ENCODE results near the gene SH2D3C.

SH2D3C gene

DNA sequence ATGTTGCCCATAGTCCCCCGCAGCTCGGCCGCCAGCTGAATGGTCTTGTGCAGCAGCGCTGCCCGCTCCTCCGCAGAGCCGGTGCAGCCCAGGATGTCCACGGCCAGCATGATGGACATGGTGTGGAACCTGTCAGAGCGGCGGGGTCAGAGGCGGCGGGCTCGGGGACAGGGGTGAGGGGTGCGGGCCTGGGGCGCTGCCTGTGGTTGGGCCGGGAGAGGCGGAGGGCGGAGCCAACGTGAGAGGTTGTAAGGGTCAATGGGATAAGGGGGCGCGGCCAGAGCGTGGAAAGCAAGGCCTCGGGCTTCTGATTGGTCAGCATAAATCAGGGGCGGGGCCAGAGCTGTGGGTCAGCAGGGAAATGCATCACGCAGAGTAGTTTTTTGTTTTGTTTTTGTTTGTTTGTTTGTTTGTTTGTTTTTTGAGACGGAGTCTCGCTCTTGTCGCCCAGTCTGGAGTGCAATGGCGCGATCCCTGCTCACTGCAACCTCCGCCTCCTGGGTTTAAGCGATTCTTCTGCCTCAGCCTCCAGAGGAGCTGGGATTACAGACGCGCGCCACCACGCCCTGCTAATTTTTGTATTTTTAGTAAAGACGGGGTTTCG is 36.5 kb downstream of the SH2D3C start:
- Histone ChIP-seq H3K4me1 (ENCODE audit: low read depth, poor library complexity, severe bottlenecking) (no peaks in the 10 kb centered on the region), H3K79me2 (ENCODE audit: insufficient read depth, low read depth) (no peaks in the 10 kb centered on the region), H3K4me2 (no peak overlapping the region), H3K4me3 (IDR thresholded peaks at IDR 0.05; ENCODE audit: insufficient read depth, low read depth, low read length) (no peak overlapping the region), H3K27me3 (ENCODE audit: insufficient read depth, low read depth) (no peaks in the 10 kb centered on the region), H3K9ac (no peak overlapping the region), H2AFZ (ENCODE audit: low read depth) (no peak overlapping the region), H3K27ac (no peak overlapping the region), H4K20me1 (ENCODE audit: insufficient read depth) (no peaks in the 10 kb centered on the region), H3K36me3 (ENCODE audit: insufficient read depth) (no peaks in the 10 kb centered on the region)
- TF ChIP-seq, protein P1, sequence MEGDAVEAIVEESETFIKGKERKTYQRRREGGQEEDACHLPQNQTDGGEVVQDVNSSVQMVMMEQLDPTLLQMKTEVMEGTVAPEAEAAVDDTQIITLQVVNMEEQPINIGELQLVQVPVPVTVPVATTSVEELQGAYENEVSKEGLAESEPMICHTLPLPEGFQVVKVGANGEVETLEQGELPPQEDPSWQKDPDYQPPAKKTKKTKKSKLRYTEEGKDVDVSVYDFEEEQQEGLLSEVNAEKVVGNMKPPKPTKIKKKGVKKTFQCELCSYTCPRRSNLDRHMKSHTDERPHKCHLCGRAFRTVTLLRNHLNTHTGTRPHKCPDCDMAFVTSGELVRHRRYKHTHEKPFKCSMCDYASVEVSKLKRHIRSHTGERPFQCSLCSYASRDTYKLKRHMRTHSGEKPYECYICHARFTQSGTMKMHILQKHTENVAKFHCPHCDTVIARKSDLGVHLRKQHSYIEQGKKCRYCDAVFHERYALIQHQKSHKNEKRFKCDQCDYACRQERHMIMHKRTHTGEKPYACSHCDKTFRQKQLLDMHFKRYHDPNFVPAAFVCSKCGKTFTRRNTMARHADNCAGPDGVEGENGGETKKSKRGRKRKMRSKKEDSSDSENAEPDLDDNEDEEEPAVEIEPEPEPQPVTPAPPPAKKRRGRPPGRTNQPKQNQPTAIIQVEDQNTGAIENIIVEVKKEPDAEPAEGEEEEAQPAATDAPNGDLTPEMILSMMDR (conservative IDR thresholded peaks at IDR 0.05; ENCODE audit: low read depth, low read length): no peak

DNA sequence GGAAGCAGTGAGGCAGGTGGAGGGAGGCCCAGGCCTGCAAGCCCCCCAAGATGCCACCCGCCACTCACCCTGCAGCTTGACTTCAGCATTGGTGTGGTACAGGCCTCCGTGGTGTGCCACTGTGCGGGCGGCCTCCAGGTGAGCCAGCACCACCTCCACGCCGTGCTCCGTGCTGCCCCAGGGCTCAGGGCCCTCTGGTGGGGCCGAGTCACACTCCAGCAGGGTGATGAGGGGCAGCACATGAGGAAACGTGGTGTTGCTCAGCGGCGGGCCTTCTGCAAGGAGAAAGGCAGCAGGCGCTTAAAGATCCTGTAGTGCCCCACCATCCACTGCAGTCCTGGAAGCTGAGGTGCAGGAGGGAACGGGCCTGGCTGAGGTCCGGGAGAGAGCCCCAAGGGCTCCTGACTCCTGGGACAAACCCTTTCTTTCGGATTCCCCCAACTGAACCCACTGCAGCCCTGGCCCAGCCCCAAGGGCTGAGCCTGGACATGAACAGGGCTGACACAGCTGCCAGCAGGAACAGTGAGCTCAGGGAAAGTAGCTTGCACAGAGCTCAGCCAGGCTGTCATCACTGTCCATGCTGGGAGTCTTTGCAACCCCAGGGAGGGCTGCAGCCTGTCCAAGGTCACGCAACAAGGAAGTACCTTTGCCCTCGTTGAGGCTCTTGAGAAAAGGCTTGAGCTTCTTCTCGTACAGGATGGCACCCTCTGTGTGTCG is 38.7 kb downstream of the SH2D3C start:
- Histone ChIP-seq H3K4me1 (ENCODE audit: low read depth, poor library complexity, severe bottlenecking) (peaks cover 11% of the 10 kb centered on the region), H3K36me3 (ENCODE audit: insufficient read depth) (no peaks in the 10 kb centered on the region), H2AFZ (ENCODE audit: low read depth) (no peak overlapping the region), H3K27me3 (ENCODE audit: insufficient read depth, low read depth) (no peaks in the 10 kb centered on the region), H3K4me2 (no peak overlapping the region), H3K9ac (no peak overlapping the region), H3K4me3 (IDR thresholded peaks at IDR 0.05; ENCODE audit: insufficient read depth, low read depth, low read length) (no peak overlapping the region), H3K79me2 (ENCODE audit: insufficient read depth, low read depth) (no peaks in the 10 kb centered on the region), H4K20me1 (ENCODE audit: insufficient read depth) (no peaks in the 10 kb centered on the region), H3K27ac (no peak overlapping the region)
- TF ChIP-seq, protein P1 (conservative IDR thresholded peaks at IDR 0.05; ENCODE audit: low read depth, low read length): no peak

DNA sequence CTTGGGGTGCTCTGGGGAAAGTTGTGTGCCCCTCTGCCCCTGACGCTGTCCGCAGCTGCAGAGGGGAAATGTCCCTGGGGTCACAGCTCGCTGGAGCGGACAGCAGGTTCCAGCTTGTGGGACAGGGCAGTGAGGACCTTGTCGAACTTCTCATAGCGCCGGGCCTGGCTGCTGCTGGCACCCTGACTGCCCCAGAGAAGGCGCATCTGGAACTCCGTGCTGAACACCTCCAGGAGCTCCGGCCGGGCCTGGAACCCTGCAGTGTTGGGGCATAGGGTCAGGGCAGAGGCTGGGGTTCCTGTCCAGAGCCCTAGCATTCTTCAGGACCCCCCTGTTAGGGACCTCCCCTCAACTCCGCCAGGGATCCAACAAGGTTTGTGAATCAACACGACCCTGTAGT is 39.8 kb downstream of the SH2D3C start:
- TF ChIP-seq, protein P1 (conservative IDR thresholded peaks at IDR 0.05; ENCODE audit: low read depth, low read length): no peak
- Histone ChIP-seq H4K20me1 (ENCODE audit: insufficient read depth) (no peaks in the 10 kb centered on the region), H3K27ac (no peak overlapping the region), H3K4me2 (no peak overlapping the region), H3K9ac (no peak overlapping the region), H3K4me1 (ENCODE audit: low read depth, poor library complexity, severe bottlenecking) (peaks cover 19% of the 10 kb centered on the region), H3K79me2 (ENCODE audit: insufficient read depth, low read depth) (no peaks in the 10 kb centered on the region), H3K36me3 (ENCODE audit: insufficient read depth) (no peaks in the 10 kb centered on the region), H3K4me3 (IDR thresholded peaks at IDR 0.05; ENCODE audit: insufficient read depth, low read depth, low read length) (no peak overlapping the region), H3K27me3 (ENCODE audit: insufficient read depth, low read depth) (no peaks in the 10 kb centered on the region), H2AFZ (ENCODE audit: low read depth) (no peak overlapping the region)

DNA sequence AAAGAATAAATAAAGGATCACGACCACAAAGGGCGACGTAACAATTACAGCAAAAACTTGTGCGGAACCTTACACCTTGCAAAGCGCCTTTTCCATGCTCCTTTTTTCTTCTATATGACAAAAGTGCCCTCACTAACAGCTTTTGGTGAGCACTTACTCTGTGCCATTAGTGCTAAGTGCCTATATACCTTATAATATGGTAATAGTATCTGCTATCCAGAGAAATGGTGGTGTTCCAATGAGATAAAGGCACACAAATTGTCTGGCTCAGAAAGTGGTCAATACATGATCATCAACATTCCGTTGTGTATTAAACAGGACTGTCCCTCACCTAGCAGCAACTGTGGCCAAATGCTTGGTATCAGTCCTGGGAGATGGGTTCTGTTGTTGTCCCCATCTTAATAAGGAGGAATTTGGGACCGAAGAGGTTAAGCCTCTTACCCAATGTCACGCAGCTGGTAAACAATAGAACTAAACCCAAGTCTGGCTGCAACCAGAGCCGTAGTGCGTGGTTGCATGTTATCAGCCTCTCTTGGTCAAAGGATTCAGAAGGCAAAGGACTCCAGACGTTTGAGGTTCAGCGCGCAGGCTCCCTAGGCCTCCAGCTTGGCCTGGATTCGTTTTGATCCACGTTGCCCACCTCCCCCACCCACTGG is 42.8 kb downstream of the SH2D3C start:
- Histone ChIP-seq H2AFZ (ENCODE audit: low read depth) (no peak overlapping the region), H3K4me2 (peak overlapping the region; percentile 67), H3K27ac (peak overlapping the region; percentile 66), H4K20me1 (ENCODE audit: insufficient read depth) (no peaks in the 10 kb centered on the region), H3K36me3 (ENCODE audit: insufficient read depth) (no peaks in the 10 kb centered on the region), H3K27me3 (ENCODE audit: insufficient read depth, low read depth) (no peaks in the 10 kb centered on the region), H3K4me3 (IDR thresholded peaks at IDR 0.05; ENCODE audit: insufficient read depth, low read depth, low read length) (no peak overlapping the region), H3K4me1 (ENCODE audit: low read depth, poor library complexity, severe bottlenecking) (peaks cover 19% of the 10 kb centered on the region), H3K9ac (peak overlapping the region; percentile 26), H3K79me2 (ENCODE audit: insufficient read depth, low read depth) (no peaks in the 10 kb centered on the region)
- TF ChIP-seq, protein P1 (conservative IDR thresholded peaks at IDR 0.05; ENCODE audit: low read depth, low read length): peak; percentile 64; the same call in 1 of the 2 replicates
